Measurements from ENCODE around the gene MRPL53. TPM values are rescaled to one million over a fixed set of nuclear protein-coding genes. Genes with fewer than 3 reads are reported as not detected.
A peak's percentile ranks its signal among the peaks of the same experiment; 100 is the strongest.

Gene MRPL53
- total and polyA plus RNA-seq, 2 donors from 2014 or later, result 85.1 to 157 TPM

DNA sequence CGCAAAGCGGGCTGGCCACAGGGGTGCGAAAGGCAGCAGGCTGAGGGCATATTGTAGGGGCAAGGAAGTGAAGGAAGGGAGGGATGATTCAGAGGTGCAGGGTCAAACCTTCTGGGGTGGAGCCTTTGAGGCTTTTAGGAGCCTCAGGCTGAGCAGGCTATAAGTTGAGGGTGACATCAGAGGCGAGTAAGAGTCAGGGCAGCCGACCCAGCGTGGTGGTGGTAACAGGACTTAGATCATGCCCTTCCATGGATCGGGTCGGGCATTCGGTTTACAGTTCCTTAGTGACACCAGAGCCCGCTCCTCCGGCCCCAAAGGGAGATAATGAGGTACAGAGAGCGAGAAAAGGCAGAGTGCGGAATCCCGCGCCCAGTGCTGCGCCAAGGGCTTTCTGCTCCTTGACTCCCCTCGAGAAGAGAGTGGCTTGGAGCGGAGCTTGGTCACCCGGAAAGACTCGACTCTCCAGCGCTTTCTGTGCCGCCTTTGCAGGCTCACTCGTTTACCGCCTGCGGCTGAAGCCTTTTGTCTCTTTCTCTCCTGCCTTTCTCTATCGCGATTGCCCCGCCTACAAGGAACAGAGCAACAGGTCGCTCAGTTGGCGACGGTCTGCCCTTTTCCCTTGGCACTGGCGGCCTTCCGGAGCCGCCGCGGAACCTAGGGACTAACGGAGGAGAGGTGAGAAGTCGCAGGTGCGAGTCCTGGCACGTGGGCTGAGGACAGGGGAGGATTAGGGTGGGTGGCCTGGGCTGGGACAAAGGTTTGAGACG, 26.2 kb upstream of the MRPL53 start:
- DNase-seq (peak; percentile 48 to 71 (median 68)), FAIRE-seq (no peak)
- H3K9ac ChIP-seq (ENCODE audit: low read length in 3 of 3), result no peak overlapping the region
- H3K4me1 ChIP-seq (ENCODE audit: control insufficient read depth in 2 of 3, insufficient read depth in 2 of 3, low read depth in 1 of 3, low read length in 3 of 3), result peaks cover 0 to 20% (median 10%) of the 10 kb centered on the region in 3 donors
- peak overlapping the region; percentile 6 to 35 (median 23) for H3K4me3 ChIP-seq (ENCODE audit: low read length in 3 of 3)
- H3K27ac ChIP-seq (ENCODE audit: low read depth in 2 of 2, low read length in 2 of 2), result no peak overlapping the region
- TF ChIP-seq, protein P1, sequence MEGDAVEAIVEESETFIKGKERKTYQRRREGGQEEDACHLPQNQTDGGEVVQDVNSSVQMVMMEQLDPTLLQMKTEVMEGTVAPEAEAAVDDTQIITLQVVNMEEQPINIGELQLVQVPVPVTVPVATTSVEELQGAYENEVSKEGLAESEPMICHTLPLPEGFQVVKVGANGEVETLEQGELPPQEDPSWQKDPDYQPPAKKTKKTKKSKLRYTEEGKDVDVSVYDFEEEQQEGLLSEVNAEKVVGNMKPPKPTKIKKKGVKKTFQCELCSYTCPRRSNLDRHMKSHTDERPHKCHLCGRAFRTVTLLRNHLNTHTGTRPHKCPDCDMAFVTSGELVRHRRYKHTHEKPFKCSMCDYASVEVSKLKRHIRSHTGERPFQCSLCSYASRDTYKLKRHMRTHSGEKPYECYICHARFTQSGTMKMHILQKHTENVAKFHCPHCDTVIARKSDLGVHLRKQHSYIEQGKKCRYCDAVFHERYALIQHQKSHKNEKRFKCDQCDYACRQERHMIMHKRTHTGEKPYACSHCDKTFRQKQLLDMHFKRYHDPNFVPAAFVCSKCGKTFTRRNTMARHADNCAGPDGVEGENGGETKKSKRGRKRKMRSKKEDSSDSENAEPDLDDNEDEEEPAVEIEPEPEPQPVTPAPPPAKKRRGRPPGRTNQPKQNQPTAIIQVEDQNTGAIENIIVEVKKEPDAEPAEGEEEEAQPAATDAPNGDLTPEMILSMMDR (IDR thresholded peaks at IDR 0.05; ENCODE audit: borderline replicate concordance, extremely low read depth, insufficient read depth), result no peak
- H3K36me3 ChIP-seq (ENCODE audit: control insufficient read depth in 2 of 3, insufficient read depth in 3 of 3, low read length in 3 of 3), result no peaks in the 10 kb centered on the region
- intact Hi-C loops (cut with DNase I), result no loop called here
- no peaks in the 10 kb centered on the region for H3K9me3 ChIP-seq (ENCODE audit: control insufficient read depth in 2 of 3, insufficient read depth in 1 of 3, low read length in 3 of 3)
- H3K27me3 ChIP-seq (ENCODE audit: control insufficient read depth, insufficient read depth, low read length), result peaks cover 12% of the 10 kb centered on the region

DNA sequence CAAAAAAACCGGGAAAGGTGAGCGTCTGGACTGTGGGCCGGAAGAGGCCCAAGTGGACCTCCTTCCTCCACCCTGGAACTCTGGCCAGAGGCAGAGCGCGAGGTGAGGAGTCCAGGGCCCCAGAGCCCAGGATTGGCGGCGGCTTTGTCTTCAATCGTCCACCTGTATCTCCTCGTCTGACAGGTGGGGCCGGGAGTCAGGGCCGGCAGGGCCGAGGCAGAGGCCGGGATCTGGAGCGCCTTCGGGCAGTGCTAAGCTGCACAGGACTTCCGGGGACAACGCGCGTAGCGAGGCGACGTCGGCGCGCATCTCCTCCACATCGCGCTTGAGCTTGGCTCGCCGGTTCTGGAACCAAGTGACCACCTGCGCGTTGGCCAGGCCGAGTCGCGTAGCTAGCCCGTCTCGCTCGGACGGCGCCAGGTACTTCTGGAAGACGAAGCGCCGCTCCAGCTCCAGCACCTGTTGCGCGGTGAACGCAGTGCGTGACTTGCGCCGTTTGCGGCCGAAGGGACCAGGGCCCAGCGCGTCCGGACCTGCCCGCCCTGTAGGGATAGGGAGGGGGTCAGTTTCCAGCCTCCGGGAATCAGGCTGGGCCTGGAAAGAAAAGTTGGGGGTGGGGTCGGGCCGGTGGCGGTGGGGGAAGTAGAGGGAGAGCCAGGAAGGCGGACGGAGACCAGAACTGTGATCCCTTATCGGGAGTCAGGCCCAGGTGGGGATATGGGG, 25.5 kb upstream of the MRPL53 start:
- Histone ChIP-seq H3K4me1 (ENCODE audit: control insufficient read depth in 2 of 3, insufficient read depth in 2 of 3, low read depth in 1 of 3, low read length in 3 of 3) (peaks cover 0 to 19% (median 10%) of the 10 kb centered on the region in 3 donors), H3K4me3 (ENCODE audit: low read length in 3 of 3) (peak overlapping the region in 2 of 3 donors; percentile 35 to 38), H3K36me3 (ENCODE audit: control insufficient read depth in 2 of 3, insufficient read depth in 3 of 3, low read length in 3 of 3) (peaks cover 0 to 5% (median 3%) of the 10 kb centered on the region in 3 donors), H3K27me3 (ENCODE audit: control insufficient read depth, insufficient read depth, low read length) (peaks cover 12% of the 10 kb centered on the region), H3K9ac (ENCODE audit: low read length in 3 of 3) (no peak overlapping the region), H3K9me3 (ENCODE audit: control insufficient read depth in 2 of 3, insufficient read depth in 1 of 3, low read length in 3 of 3) (no peaks in the 10 kb centered on the region), H3K27ac (ENCODE audit: low read depth in 2 of 2, low read length in 2 of 2) (no peak overlapping the region)
- DNase-seq, result peak; percentile 43 to 83 (median 50)
- intact Hi-C loops (cut with DNase I), result no loop called here
- FAIRE-seq, result no peak
- TF ChIP-seq, protein P1 (IDR thresholded peaks at IDR 0.05; ENCODE audit: borderline replicate concordance, extremely low read depth, insufficient read depth), result no peak

GRCh38 chr2:74496997-74497776, 24.7 kb upstream of the MRPL53 start:
- Histone ChIP-seq H3K27ac (ENCODE audit: low read depth in 2 of 2, low read length in 2 of 2) (no peak overlapping the region), H3K9ac (ENCODE audit: low read length in 3 of 3) (no peak overlapping the region), H3K9me3 (ENCODE audit: control insufficient read depth in 2 of 3, insufficient read depth in 1 of 3, low read length in 3 of 3) (no peaks in the 10 kb centered on the region), H3K4me1 (ENCODE audit: control insufficient read depth in 2 of 3, insufficient read depth in 2 of 3, low read depth in 1 of 3, low read length in 3 of 3) (peaks cover 0 to 16% (median 10%) of the 10 kb centered on the region in 3 donors), H3K27me3 (ENCODE audit: control insufficient read depth, insufficient read depth, low read length) (peaks cover 10% of the 10 kb centered on the region), H3K36me3 (ENCODE audit: control insufficient read depth in 2 of 3, insufficient read depth in 3 of 3, low read length in 3 of 3) (peaks cover 0 to 10% (median 8%) of the 10 kb centered on the region in 3 donors), H3K4me3 (ENCODE audit: low read length in 3 of 3) (no peak overlapping the region)
- FAIRE-seq, result no peak
- DNase-seq, result no peak
- intact Hi-C loops (cut with DNase I), result no loop called here
- TF ChIP-seq, protein P1 (IDR thresholded peaks at IDR 0.05; ENCODE audit: borderline replicate concordance, extremely low read depth, insufficient read depth), result no peak

Data from kidney (tissue), 14 donors.